Left forelimb (tissue), 1 donor: ENCODE results near the gene LAMB4.

Source experiments
- DNase-seq: peaks from one replicate; pipeline ENCODE4 v3.0.0-alpha.2; 2018; ENCODE audit warnings: low spot score

The LAMB4 gene

GRCh38 chr7:107996072-107996882, 133.9 kb downstream of the LAMB4 start:
- DNase-seq: no peak

- DNase-seq: peak; percentile 88
Observed at GRCh38 chr7:107995184-107996071, 134.7 kb downstream of the LAMB4 start.

- no peak for DNase-seq
Observed at GRCh38 chr7:107994421-107995030, 135.6 kb downstream of the LAMB4 start.

- no peak for DNase-seq
Observed at GRCh38 chr7:107993891-107994291, 136.3 kb downstream of the LAMB4 start.

GRCh38 chr7:107989618-107990373, 140.4 kb downstream of the LAMB4 start:
- DNase-seq: no peak

GRCh38 chr7:107982918-107983389, 147.2 kb downstream of the LAMB4 start:
- DNase-seq: no peak

GRCh38 chr7:107982042-107982840, 147.9 kb downstream of the LAMB4 start:
- DNase-seq: no peak

- DNase-seq: no peak
Observed at GRCh38 chr7:107981466-107981865, 148.7 kb downstream of the LAMB4 start.

- DNase-seq: no peak
Observed at GRCh38 chr7:107980671-107981190, 149.4 kb downstream of the LAMB4 start.

GRCh38 chr7:107980171-107980570, 150.0 kb downstream of the LAMB4 start:
- DNase-seq: no peak

GRCh38 chr7:107978815-107979408, 151.2 kb downstream of the LAMB4 start:
- DNase-seq: no peak

GRCh38 chr7:107977048-107977447, 153.1 kb downstream of the LAMB4 start:
- DNase-seq: no peak

GRCh38 chr7:107976620-107977019, 153.5 kb downstream of the LAMB4 start:
- DNase-seq: no peak

- DNase-seq: no peak
Observed at GRCh38 chr7:107975394-107976013, 154.7 kb downstream of the LAMB4 start.

GRCh38 chr7:107973861-107974260, 156.3 kb downstream of the LAMB4 start:
- DNase-seq: no peak
